ENCODE data around the gene CCDC85A.

DNA sequence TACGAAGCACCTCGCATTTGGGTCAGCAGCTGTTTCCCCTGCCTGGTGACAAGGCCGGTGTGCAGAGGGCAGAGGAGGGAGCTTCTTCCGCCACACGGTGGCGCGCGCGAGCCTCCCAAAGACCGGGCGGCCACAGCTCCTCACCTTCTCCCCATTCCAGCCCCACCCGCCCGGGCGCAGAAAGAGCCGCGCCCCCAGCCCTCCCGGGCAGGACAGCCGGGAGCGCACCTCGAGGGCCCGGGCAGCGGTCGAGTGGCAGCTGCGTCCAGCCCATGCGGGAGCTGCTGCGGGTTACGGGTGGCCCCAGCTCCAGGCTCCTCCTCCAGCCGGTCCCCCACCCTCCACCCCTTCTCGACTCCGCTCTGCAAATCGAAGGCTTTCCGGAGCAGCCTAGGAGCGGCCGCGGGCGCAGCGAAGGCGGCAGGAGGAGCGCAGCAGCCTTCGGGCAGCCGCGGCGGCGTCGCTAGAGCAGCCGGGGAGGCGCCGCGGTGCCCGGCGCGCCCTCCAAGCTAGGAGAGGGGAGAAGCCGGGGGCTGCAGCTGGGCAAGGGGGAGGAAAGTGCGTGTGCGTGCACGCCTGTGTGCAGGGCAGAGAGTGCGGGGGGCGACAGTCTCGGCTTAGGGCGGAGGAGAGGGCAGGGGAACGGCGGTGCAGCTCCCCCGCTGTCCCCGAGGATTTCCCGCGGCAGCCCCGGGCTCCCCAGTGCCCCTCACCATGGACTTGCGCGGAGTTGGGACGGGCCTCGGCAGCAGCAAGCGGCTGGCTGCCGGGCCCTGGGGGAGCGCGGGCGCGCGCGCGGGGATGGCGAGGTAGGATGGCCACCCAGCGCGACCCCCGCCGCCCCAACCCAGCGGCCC lies at the start of gene CCDC85A:
- TF ChIP-seq, protein P1, sequence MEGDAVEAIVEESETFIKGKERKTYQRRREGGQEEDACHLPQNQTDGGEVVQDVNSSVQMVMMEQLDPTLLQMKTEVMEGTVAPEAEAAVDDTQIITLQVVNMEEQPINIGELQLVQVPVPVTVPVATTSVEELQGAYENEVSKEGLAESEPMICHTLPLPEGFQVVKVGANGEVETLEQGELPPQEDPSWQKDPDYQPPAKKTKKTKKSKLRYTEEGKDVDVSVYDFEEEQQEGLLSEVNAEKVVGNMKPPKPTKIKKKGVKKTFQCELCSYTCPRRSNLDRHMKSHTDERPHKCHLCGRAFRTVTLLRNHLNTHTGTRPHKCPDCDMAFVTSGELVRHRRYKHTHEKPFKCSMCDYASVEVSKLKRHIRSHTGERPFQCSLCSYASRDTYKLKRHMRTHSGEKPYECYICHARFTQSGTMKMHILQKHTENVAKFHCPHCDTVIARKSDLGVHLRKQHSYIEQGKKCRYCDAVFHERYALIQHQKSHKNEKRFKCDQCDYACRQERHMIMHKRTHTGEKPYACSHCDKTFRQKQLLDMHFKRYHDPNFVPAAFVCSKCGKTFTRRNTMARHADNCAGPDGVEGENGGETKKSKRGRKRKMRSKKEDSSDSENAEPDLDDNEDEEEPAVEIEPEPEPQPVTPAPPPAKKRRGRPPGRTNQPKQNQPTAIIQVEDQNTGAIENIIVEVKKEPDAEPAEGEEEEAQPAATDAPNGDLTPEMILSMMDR (IDR thresholded peaks at IDR 0.05; ENCODE audit: poor library complexity), result peak; percentile 94
- TF ChIP-seq EZH2phosphoT487 (IDR thresholded peaks at IDR 0.05; ENCODE audit: low read depth, severe bottlenecking, unreplicated experiment), result no peak
